ENCODE results near the gene IL1R1.

IL1R1 gene

DNA sequence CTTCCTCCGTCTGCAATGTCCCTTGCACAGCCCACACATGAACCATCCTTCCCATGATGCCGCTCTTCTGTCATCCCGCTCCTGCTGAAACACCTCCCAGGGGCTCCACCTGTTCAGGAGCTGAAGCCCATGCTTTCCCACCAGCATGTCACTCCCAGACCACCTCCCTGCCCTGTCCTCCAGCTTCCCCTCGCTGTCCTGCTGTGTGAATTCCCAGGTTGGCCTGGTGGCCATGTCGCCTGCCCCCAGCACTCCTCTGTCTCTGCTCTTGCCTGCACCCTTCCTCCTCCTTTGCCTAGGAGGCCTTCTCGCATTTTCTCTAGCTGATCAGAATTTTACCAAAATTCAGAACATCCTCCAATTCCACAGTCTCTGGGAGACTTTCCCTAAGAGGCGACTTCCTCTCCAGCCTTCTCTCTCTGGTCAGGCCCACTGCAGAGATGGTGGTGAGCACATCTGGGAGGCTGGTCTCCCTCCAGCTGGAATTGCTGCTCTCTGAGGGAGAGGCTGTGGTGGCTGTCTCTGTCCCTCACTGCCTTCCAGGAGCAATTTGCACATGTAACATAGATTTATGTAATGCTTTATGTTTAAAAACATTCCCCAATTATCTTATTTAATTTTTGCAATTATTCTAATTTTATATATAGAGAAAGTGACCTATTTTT is 35.4 kb downstream of the IL1R1 start:
- Histone ChIP-seq H2AFZ (ENCODE audit: low read depth, low read length) (no peak overlapping the region), H3K36me3 (ENCODE audit: insufficient read depth, low read length) (no peaks in the 10 kb centered on the region), H3K9ac (ENCODE audit: low read depth, low read length) (no peak overlapping the region), H3K9me3 (ENCODE audit: insufficient read depth, low read length, severe bottlenecking) (no peaks in the 10 kb centered on the region), H3K4me3 (ENCODE audit: low read depth in 1 of 2, low read length in 2 of 2) (no peak overlapping the region), H3K27me3 (ENCODE audit: insufficient read depth, low read length, poor library complexity) (peaks cover 15% of the 10 kb centered on the region), H3K4me2 (ENCODE audit: insufficient read depth, low read length) (no peak overlapping the region), H3K79me2 (ENCODE audit: insufficient read depth, low read length) (no peaks in the 10 kb centered on the region), H3K27ac (ENCODE audit: low read length) (no peak overlapping the region), H4K20me1 (ENCODE audit: insufficient read depth, low read length) (no peaks in the 10 kb centered on the region), H3K4me1 (ENCODE audit: insufficient read depth, low read length) (no peaks in the 10 kb centered on the region)
- ATAC-seq (ENCODE audit: insufficient read depth, low read depth) (no peak), DNase-seq (no peak)
- TF ChIP-seq EZH2 (IDR thresholded peaks at IDR 0.05; ENCODE audit: borderline replicate concordance, low read depth, low read length, severe bottlenecking), result no peak
- TF ChIP-seq, protein P1, sequence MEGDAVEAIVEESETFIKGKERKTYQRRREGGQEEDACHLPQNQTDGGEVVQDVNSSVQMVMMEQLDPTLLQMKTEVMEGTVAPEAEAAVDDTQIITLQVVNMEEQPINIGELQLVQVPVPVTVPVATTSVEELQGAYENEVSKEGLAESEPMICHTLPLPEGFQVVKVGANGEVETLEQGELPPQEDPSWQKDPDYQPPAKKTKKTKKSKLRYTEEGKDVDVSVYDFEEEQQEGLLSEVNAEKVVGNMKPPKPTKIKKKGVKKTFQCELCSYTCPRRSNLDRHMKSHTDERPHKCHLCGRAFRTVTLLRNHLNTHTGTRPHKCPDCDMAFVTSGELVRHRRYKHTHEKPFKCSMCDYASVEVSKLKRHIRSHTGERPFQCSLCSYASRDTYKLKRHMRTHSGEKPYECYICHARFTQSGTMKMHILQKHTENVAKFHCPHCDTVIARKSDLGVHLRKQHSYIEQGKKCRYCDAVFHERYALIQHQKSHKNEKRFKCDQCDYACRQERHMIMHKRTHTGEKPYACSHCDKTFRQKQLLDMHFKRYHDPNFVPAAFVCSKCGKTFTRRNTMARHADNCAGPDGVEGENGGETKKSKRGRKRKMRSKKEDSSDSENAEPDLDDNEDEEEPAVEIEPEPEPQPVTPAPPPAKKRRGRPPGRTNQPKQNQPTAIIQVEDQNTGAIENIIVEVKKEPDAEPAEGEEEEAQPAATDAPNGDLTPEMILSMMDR (IDR thresholded peaks at IDR 0.05; ENCODE audit: borderline replicate concordance, extremely low read depth, low read length, poor library complexity, severe bottlenecking), result no peak

DNA sequence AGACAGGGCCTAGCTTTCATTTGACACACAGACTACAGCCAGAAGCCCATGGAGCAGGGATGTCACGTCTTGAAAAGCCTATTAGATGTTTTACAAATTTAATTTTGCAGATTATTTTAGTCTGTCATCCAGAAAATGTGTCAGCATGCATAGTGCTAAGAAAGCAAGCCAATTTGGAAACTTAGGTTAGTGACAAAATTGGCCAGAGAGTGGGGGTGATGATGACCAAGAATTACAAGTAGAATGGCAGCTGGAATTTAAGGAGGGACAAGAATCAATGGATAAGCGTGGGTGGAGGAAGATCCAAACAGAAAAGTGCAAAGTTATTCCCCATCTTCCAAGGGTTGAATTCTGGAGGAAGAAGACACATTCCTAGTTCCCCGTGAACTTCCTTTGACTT is 36.5 kb downstream of the IL1R1 start:
- Histone ChIP-seq H3K4me1 (ENCODE audit: insufficient read depth, low read length) (no peaks in the 10 kb centered on the region), H3K27ac (ENCODE audit: low read length) (no peak overlapping the region), H3K27me3 (ENCODE audit: insufficient read depth, low read length, poor library complexity) (peaks cover 13% of the 10 kb centered on the region), H3K4me3 (ENCODE audit: low read depth in 1 of 2, low read length in 2 of 2) (no peak overlapping the region), H3K4me2 (ENCODE audit: insufficient read depth, low read length) (no peak overlapping the region), H2AFZ (ENCODE audit: low read depth, low read length) (no peak overlapping the region), H3K9ac (ENCODE audit: low read depth, low read length) (no peak overlapping the region), H3K36me3 (ENCODE audit: insufficient read depth, low read length) (no peaks in the 10 kb centered on the region), H3K79me2 (ENCODE audit: insufficient read depth, low read length) (no peaks in the 10 kb centered on the region), H3K9me3 (ENCODE audit: insufficient read depth, low read length, severe bottlenecking) (no peaks in the 10 kb centered on the region), H4K20me1 (ENCODE audit: insufficient read depth, low read length) (no peaks in the 10 kb centered on the region)
- DNase-seq, result no peak
- no peak for ATAC-seq (ENCODE audit: insufficient read depth, low read depth)
- TF ChIP-seq, protein P1 (IDR thresholded peaks at IDR 0.05; ENCODE audit: borderline replicate concordance, extremely low read depth, low read length, poor library complexity, severe bottlenecking), result no peak
- no peak for TF ChIP-seq EZH2 (IDR thresholded peaks at IDR 0.05; ENCODE audit: borderline replicate concordance, low read depth, low read length, severe bottlenecking)

DNA sequence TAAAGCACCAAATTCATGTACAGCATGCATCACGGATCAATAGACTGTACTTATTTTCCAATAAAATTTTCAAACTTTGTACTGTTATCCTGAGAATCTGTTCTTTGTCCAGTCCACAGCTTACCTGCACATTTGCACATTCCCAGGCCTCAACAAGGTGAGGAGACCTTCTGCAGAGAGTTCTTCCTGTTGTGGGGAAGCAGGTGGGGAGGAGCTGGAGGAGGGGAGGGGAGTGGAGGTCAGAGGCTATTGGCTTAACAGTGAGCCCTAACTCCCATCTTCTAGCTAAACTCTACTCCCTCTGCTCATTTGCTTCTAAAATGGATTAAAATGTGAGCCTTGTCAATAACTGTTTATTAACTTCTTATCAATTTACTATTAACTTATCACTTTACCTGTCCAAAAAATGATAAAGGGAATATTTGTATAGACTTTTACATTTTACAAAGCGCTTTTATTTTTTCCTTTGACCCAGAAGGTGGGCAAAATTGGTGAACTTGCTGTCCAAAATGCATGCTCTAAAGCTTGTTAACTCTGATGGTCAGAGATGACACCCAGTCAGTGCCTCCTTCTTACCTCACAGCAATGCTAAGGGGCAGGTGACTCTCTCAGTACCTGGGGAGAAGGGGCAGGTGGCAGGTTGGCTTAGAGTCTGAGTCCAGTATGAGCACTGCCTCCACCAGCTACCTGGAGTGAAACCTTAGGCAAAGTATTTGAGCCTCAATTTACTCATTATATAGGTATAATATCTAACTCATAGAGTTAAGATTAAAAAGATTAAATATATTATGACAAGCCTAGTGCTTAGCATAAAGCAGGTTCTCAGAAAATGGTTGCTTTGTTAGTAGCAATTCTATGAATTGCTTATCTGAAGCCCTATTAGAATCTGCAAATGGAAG is 37.5 kb downstream of the IL1R1 start:
- TF ChIP-seq, protein P1 (IDR thresholded peaks at IDR 0.05; ENCODE audit: borderline replicate concordance, extremely low read depth, low read length, poor library complexity, severe bottlenecking), result no peak
- TF ChIP-seq EZH2 (IDR thresholded peaks at IDR 0.05; ENCODE audit: borderline replicate concordance, low read depth, low read length, severe bottlenecking), result no peak
- Histone ChIP-seq H3K36me3 (ENCODE audit: insufficient read depth, low read length) (no peaks in the 10 kb centered on the region), H3K4me1 (ENCODE audit: insufficient read depth, low read length) (no peaks in the 10 kb centered on the region), H3K27ac (ENCODE audit: low read length) (no peak overlapping the region), H3K9me3 (ENCODE audit: insufficient read depth, low read length, severe bottlenecking) (no peaks in the 10 kb centered on the region), H3K9ac (ENCODE audit: low read depth, low read length) (no peak overlapping the region), H4K20me1 (ENCODE audit: insufficient read depth, low read length) (no peaks in the 10 kb centered on the region), H3K4me2 (ENCODE audit: insufficient read depth, low read length) (no peak overlapping the region), H3K27me3 (ENCODE audit: insufficient read depth, low read length, poor library complexity) (peaks cover 13% of the 10 kb centered on the region), H3K79me2 (ENCODE audit: insufficient read depth, low read length) (no peaks in the 10 kb centered on the region), H3K4me3 (ENCODE audit: low read depth in 1 of 2, low read length in 2 of 2) (no peak overlapping the region), H2AFZ (ENCODE audit: low read depth, low read length) (no peak overlapping the region)
- ATAC-seq (ENCODE audit: insufficient read depth, low read depth), result no peak
- DNase-seq, result no peak

Data from DND-41 (cell line).